ENCODE data around the gene MRC1.
"Not testable (repeated sequence)": the region's sequence is repeated elsewhere in the genome, so short reads cannot be mapped to it uniquely, and the experiment has no call there.

Gene MRC1

DNA sequence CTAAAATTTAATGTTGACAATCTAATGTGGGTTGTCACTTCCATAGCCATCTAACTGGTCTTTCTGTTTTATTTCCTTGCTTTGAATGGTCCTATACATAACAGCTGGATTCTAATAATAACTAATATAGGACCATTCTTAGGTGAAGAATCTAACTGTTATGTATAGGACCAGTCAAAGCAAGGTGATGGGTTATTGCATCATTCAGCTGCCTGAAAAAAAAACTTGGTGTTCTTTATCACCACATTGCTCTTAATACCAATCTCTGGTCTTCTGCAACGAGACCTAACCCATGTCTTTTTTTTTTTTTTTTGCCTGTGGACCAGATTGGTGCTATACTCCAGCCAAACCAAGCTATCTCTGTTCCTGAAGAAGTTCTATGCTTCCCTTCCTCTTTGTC lies 96.9 kb downstream of the MRC1 start:
- DNase-seq (ENCODE audit: low spot score) = no peak

DNA sequence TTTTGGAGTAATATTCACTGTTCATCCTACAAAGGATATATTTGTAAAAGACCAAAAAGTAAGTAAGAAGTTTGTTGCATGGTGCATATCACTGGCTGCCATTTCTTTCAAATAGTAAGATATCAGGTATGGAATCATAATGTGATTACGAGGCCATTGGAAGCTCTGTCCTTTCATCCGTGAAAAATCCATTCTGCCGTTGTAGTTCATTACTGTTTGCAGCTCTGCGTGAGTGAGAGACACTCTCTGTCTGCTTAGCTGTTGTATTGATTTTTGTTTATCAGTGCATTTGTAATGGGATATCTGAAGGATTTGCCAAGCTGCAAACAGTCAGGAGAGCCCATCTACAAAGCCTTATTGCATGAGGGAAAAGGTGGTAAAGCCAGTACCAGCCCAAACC lies 98.5 kb downstream of the MRC1 start:
- DNase-seq (ENCODE audit: low spot score) = no peak

DNA sequence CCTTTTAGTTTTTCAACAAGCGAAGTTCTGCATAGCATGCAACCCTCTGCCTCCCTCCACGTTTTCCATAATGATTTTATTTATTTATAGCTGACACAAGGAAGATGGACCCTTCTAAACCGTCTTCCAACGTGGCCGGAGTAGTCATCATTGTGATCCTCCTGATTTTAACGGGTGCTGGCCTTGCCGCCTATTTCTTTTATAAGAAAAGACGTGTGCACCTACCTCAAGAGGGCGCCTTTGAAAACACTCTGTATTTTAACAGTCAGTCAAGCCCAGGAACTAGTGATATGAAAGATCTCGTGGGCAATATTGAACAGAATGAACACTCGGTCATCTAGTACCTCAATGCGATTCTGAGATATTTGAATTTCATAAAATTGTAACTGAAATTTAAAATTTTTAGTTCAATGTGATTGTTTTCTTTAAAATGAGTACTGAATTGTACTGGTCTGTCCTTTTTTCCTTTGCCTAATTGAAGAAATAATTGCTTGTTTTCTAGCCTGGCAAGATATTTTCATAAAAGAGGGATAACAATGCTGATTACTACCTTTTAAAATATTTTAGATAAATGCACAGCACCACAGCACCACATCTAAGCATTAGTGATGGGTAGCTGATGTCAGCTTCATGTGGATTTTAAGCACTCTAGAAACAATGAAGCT lies 101.1 kb downstream of the MRC1 start:
- DNase-seq (ENCODE audit: low spot score) = peak; percentile 79

DNA sequence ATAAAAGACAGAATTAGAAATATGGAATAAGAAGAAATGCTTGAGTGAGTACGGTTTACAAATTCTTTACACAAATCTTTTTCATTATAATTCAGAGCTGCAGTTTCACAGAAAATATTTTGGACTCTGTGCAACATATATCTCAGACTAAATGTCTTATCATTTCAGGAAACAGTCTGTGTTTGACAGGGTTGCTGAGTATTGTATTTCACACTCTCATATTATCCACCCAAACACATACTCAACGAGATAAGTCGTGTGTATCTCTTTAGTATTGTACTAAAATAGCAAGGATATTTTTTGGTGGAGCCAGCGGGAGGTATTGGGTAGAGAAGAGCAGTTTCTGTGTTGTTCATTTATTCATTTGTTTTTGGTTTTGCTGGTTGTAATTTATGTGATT lies 103.6 kb downstream of the MRC1 start:
- DNase-seq (ENCODE audit: low spot score) = no peak

DNA sequence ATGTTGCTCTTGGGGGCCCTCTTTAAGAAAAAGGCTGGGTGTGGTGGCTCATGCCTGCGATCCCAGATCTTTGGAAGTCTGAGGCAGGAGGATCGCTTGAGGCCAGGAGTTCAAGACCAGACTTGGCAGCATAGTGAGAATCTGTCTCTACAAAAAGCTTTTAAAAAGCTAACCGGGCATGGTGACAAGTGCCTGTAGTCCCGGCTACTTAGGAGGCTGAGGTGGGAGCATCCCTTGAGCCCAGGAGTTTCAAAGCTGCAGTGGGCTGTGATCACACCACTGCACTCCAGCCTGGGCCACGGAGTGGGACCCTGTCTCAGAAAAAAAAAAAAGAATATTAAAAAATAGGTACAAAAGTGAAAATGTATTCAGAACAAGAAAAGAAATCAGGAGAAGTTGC lies 104.5 kb downstream of the MRC1 start:
- no peak for DNase-seq (ENCODE audit: low spot score)

DNA sequence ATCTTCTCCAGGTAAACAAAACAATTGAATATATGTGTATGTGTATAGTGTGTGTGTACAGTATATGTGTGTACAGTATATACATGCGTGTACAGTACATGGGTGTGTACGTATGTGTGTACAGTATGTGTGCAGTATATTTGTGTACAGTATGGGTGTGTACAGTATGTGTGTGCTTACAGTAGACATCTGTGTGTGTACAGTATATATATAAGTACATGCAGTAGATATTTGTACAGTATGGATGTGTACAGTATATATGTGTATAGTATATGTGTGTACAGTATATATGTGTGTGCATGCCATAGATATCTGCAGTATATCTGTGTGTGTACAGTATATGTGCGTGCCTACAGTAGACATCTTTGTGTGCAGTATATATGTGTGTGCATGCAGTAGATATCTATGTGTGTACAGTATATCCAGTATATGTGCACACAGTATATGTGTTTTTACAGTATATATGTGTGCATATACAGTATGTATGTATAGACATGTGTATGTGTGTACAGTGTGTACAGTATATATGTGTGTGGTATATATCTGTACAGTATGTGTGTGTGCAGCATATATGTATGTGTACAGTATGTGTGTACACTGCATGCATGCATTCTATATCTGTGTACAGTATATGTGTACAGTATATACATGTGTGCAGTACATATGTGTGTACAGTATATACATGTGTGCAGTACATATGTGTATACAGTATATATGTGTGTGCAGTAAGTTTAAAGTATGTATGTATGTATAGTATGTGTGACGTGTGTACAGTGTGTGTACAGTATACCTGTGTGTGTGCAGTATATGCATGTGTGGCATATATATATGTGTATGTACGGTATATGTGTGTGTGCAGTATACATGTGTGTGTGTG lies 105.3 kb downstream of the MRC1 start:
- DNase-seq (ENCODE audit: low spot score) = no peak

DNA sequence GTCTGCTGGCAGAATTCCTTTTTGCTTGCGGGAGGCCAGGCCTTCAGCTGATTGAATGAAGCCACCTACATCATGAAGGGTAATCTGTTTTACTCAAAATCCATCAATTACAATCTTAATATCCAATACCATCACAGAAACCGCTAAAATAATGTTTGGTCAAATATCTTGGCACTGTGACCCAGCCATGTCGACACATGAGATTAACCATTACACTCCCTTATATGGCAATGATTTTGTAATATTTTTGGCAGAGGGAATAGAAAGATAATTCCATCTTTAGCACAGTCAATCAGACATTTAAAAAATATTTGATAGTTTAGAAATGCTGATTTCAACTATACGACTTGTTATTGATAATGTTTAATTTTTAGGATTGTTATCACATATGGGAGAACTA lies 106.0 kb downstream of the MRC1 start:
- no peak for DNase-seq (ENCODE audit: low spot score)

DNA sequence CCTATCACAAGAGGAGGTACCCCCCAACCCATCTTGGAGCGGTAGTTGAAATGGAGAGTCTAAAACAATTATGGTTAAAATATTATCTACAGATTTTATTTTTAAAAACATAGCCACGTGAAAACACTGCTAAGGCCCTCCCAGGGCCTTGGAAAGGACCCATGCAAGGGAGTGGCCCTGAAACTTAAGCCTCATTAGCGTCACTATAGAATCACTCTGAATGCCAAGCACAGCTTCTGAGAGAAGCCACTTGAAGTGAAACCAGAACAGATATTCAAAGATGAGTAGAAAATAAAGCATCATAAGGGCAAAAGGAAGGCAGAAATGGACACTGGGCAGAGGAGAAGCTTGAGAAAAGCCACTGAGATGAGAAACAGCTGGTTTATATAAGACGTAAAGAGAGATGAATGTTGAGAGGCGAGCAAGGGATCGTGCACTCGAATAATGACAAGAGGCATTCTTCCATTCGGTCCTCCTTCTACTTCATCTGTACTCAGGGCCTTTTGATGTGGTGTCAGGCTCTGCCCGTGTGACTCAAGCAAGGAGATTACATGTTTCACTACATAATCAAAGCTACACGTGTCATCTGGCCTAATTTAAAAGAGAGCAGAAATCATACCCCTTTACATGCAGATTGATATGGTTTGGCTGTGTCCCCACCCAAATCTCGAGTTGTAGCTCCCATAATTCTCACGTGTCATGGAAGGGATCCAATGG lies 109.2 kb downstream of the MRC1 start:
- no peak for DNase-seq (ENCODE audit: low spot score)

DNA sequence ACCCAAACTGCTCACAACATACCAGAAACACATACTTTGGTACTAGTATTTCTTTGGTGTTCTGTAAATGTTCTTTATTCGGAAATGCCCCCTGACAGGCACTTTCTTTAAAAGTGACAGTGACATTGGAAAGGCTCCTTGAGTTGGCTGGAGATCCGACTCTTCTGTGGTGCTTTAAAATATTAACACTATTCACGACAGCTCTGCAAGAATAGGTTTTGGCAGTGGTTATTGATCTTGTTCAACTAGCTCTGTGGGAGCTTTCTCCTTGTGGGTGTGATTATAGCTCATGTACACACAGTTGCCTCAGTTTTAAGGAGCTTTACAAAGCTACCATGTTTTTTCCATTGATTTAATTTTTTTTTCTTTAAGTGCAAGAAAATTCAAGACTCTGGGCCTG lies 112.2 kb downstream of the MRC1 start:
- DNase-seq (ENCODE audit: low spot score) = no peak

DNA sequence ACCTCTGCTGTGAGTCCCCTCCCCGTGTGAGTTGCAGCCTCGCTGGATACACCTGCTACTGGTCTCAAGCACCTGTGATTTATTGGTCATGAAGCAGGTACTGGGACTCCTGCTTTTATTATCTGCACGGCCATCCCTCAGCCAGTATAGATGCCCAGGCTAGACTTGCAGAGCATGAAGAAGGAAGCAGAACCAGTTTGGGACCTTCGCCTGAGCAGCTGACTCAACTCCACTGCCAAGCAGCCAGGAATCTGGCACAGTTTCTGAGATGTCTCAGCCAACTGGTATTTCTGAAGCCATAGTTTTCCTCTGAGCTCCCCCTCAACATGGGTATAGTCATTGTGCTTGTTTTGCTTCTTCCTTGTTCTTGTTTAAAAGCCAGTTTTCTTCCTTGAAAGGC lies 114.6 kb downstream of the MRC1 start:
- DNase-seq (ENCODE audit: low spot score) = peak; percentile 55

DNA sequence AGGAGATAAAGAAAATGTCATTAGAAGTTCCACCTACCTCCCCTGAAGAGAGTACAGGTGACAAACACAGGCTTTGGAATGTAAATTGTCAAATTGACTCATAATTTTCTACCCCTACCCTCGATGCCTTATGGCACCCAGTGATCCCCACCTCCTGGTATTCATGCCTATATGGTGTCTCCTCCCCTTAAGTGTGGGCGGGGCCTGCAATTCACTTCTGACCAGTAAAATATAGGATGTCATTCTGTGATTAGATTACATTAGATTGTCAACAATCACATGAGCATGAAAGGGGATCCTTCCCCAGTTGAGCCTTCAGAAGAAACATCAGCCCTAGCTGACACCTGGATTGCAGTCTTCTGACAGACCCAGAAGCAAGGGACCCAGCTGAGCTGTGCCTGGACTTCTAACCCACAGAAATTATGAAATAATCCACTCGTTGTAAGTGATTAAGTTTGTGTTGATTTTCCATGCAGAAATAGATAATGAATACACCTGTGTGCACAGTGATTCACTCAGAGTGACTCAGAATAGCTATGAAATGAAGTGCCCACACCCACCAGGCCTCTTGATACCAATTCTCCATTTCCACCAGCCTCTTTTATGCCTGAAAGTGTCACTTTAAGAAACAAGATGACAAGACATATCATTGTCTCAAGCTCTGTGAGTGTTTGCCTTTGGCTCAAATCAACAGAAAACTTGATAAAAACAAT lies 134.0 kb downstream of the MRC1 start:
- DNase-seq (ENCODE audit: low spot score) = no peak

DNA sequence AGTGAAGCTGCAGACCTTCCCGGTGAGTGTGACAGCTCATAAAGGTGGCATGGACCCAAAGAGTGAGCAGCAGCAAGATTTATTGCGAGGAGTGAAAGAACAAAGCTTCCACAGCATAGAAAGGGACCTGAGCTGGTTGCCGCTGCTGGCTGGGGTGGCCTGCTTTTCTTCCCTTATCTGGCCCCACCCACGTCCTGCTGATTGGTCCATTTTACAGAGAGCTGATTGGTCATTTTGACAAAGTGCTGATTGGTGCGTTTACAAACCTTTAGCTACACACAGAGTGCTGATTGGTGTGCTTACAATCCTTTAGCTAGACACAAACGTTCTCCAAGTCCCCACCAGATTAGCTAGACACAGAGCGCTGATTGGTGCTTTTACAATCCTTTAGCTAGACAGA lies 141.1 kb downstream of the MRC1 start:
- not testable (repeated sequence) for DNase-seq (ENCODE audit: low spot score)

DNA sequence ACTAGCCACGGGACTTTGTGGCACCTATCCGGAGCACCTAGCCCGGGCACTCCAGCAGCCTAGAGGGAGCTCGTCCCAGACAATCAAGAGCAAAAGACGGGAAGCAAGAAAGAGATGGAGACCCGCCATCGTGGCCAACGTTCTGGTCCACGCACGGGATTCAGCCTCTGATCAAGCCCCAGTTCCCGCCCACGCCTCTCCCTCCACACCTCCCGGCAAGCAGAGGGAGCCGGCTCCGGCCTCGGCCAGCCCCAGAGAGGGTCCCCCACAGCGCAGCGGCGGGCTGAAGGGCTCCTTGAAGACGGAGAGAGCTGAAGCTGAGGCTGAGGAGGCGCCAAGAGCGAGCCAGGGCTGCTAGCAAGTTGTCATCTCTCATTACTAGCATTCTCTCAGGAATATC lies 141.6 kb downstream of the MRC1 start:
- no peak for DNase-seq (ENCODE audit: low spot score)

DNA sequence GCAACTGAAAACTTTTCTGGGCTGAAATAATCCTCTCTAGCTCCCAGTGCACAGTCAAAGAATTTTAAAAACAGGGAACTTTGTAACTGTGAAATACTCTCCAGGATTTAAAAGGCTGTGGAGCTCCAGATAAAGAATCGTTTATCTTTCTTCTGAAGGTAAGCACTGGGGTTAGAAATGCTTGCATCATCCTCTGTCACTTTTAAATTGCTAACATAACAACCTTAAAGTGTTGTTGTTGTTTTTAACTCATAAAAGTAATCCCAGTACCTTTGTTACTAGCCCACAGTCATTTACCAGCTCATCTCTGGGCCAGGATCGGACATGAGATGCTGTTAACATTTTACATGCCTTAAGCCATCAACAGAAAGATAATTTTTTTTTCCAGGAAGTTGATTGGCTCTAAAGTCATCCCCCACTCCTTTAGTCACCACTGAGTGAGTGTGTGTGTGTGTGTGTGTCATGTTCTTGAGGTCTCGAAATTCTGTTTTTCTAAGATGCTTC lies 142.8 kb downstream of the MRC1 start, which contains the start of gene SLC39A12:
Gene SLC39A12 (plus strand): TSS at position 51 of the 504 bp plus-strand sequence. CDS start 1,359 bp downstream, outside the sequence.
- no peak for DNase-seq (ENCODE audit: low spot score)

DNA sequence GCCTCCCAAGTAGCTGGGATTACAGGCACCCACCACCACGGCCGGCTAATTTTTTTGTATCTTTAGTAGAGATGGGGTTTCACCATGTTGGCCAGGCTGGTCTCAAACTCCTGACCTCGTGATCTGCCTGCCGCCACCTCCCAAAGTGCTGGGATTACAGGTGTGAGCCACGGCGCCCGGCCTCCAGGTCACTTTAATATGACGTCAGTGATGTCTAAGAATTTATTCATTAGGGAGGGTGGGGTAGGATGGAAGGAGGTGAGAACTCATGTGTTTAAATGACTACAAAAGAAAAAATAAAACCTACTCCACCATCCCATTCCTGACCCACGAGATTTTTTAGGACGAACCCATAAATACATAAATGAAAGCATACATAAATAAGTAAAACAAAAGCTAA lies 145.2 kb downstream of the MRC1 start:
- DNase-seq (ENCODE audit: low spot score) = not testable (repeated sequence)

DNA sequence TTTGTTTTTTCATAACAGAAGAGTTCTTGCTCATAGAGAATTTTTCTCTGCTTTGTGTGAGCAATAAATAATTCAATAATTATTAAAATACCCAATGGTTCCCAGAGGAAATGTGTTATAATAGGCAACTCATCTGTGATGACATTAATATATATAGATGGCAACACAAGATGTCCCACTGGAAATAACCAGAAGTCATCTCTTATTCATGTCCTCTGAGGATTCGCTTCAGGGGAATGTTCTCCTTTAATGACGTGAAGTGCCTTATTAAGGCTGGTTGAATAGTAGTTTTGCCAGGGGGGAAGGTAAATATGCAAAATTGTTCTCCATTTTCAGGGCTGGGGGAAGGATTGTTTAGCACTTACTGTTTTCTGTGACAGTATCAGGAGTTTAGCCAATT lies 145.7 kb downstream of the MRC1 start:
- DNase-seq (ENCODE audit: low spot score) = no peak

DNA sequence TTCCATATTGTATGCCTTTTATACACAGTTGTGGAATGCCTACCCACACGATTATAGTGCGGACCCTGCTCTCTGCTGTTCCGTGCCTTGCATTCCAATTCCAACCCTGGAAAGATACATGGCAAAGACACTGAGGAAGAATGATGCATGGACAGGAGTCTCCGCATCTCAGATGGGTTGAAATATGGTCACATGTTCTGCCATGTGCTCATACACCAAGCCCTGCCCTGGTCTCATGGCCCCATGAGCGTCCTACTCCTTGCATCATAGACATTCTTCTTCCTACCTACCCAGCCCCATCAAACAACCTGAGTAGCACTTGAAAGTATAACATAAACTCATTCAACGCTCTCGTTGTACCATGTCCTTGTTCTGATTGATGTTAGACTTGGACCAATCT lies 148.9 kb downstream of the MRC1 start:
- no peak for DNase-seq (ENCODE audit: low spot score)

DNA sequence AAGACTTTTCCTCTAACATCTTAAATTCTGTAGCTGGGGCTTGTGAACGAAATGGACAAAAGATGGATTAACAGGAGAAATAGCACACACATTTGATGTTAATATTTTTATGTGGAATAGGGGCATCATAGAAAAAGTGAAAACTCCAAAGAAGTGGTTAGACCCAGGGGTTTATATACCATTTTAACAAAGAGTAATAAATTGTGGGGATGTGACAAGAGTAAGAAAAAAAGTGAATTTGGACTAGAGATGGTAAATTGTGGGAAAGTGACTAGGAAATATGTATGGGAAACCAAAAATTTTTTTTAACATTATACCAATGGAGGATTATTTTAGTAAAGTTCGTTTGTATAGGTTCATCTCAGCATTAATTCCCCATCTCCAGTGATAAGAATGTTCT lies 150.7 kb downstream of the MRC1 start:
- no peak for DNase-seq (ENCODE audit: low spot score)
